Endothelial cell of umbilical vein (primary cell): ENCODE results near the gene OR9Q1. TPM values are rescaled to one million over a fixed set of nuclear protein-coding genes. Genes with fewer than 3 reads are reported as not detected.

ENCODE experiments used
- BruUV-seq: library from RNA; stranded (reverse); fragments of 400-500 nt; replicated peaks from 2 replicates; lab custom pipeline; 2021; lab: Mats Ljungman, UMichigan
- CTCF ChIA-PET: fragments of 300-600, 350-600 bp; sonication (Branson Sonifier 250); formaldehyde crosslinking; loops from one replicate; lab custom pipeline; 2021; ENCODE audit warnings: antibody characterized with exemption, inconsistent platforms; lab: Charles Lee
- POLR2A ChIA-PET: fragments of 300-600, 350-600 bp; sonication (Branson Sonifier 250); formaldehyde crosslinking; loops from one replicate; lab custom pipeline; 2021; ENCODE audit warnings: antibody characterized with exemption, inconsistent platforms; lab: Charles Lee
- DNase-seq: peaks from one replicate; pipeline ENCODE4 v3.0.0-alpha.2; 2011; ENCODE audit warnings: low read depth, low spot score
- FAIRE-seq: peaks from 2 replicates; lab custom pipeline; 2011; peaks lifted over from hg19 to GRCh38; lab: Jason Lieb, UNC
- H2AFZ ChIP-seq: 2 replicates; pipeline ENCODE4 v1.6.0; 2012; ENCODE audit warnings: low read depth, low read length, control low read depth, inconsistent platforms
- H3K27ac ChIP-seq: 2 replicates; pipeline ENCODE4 v1.5.1; 2011; ENCODE audit warnings: low read depth, mild to moderate bottlenecking, control low read depth, low read length, moderate library complexity; ENCODE audit not compliant: insufficient read depth
- H3K27me3 ChIP-seq, 2 experiments: 2 replicates each; pipeline versions ENCODE4 v1.6.0 to v1.6.1; 2011; ENCODE audit warnings: low read length in 2 of 2, mixed read lengths in 1 of 2; ENCODE audit not compliant: control insufficient read depth in 2 of 2, insufficient read depth in 2 of 2
- H3K36me3 ChIP-seq, 2 experiments: 2 replicates in 1 of 2; 3 replicates in 1 of 2; pipeline ENCODE4 v1.5.1; 2011; ENCODE audit warnings: low read length in 2 of 2, mild to moderate bottlenecking in 1 of 2, moderate library complexity in 1 of 2; ENCODE audit not compliant: control insufficient read depth in 2 of 2, insufficient read depth in 2 of 2; ENCODE audit errors: extremely low read depth in 1 of 2
- H3K4me1 ChIP-seq: 3 replicates; pipeline ENCODE4 v1.5.1; 2011; ENCODE audit warnings: mild to moderate bottlenecking, low read length; ENCODE audit not compliant: control insufficient read depth, insufficient read depth; ENCODE audit errors: extremely low read depth
- H3K4me2 ChIP-seq: 2 replicates; pipeline ENCODE4 v1.6.1; 2011; ENCODE audit warnings: low read length, control low read depth, mixed read lengths; ENCODE audit not compliant: insufficient read depth
- H3K4me3 ChIP-seq, 3 experiments: fragments of 200-600 bp in 1 of 3; sonication (generic), shearing (Covaris generic) in 1 of 3; replicated peaks in 1 of 3; 2 replicates each; pipeline ENCODE4 v1.5.1; 2011 to 2016; ENCODE audit warnings: control low read depth in 3 of 3, low read length in 3 of 3, mild to moderate bottlenecking in 2 of 3, inconsistent platforms in 1 of 3, low read depth in 1 of 3, moderate library complexity in 1 of 3; ENCODE audit not compliant: insufficient read depth in 1 of 3
- H3K79me2 ChIP-seq: 2 replicates; pipeline ENCODE4 v1.6.0; 2012; ENCODE audit warnings: low read length, inconsistent platforms; ENCODE audit not compliant: control insufficient read depth, insufficient read depth
- H3K9ac ChIP-seq: replicated peaks from 2 replicates; pipeline ENCODE3; 2011; ENCODE audit warnings: low read length, control low read depth; ENCODE audit not compliant: insufficient read depth; ENCODE audit errors: extremely low read depth
- H3K9me1 ChIP-seq: replicated peaks from 3 replicates; pipeline ENCODE4 v1.6.0; 2011; ENCODE audit warnings: mild to moderate bottlenecking, low read length; ENCODE audit not compliant: control insufficient read depth, insufficient read depth; ENCODE audit errors: extremely low read depth
- H3K9me3 ChIP-seq: replicated peaks from 2 replicates; pipeline ENCODE4 v1.5.1; 2012; ENCODE audit warnings: low read length, inconsistent platforms; ENCODE audit not compliant: control insufficient read depth, insufficient read depth
- H4K20me1 ChIP-seq: replicated peaks from 2 replicates; pipeline ENCODE3; 2011; ENCODE audit warnings: mild to moderate bottlenecking, low read length; ENCODE audit not compliant: control insufficient read depth, insufficient read depth; ENCODE audit errors: extremely low read depth
- EZH2 ChIP-seq: IDR thresholded peaks from 2 replicates; pipeline ENCODE4 v1.6.1; 2012; ENCODE audit warnings: borderline replicate concordance, low read depth, mild to moderate bottlenecking, moderate library complexity, low read length, inconsistent platforms; ENCODE audit not compliant: severe bottlenecking
- FOS ChIP-seq: IDR thresholded peaks from 2 replicates; pipeline ENCODE4 v1.6.1; 2011; ENCODE audit warnings: mild to moderate bottlenecking, low read length, moderate library complexity, borderline replicate concordance; ENCODE audit not compliant: insufficient read depth
- GATA2 ChIP-seq: IDR thresholded peaks from 2 replicates; pipeline ENCODE4 v1.7.0; 2011; ENCODE audit warnings: low read depth, mild to moderate bottlenecking, moderate library complexity, mixed read lengths, low read length; ENCODE audit not compliant: insufficient read length, insufficient read depth
- JUN ChIP-seq: IDR thresholded peaks from 2 replicates; pipeline ENCODE4 v1.6.1; 2011; ENCODE audit warnings: borderline replicate concordance, low read depth; ENCODE audit not compliant: insufficient read length, insufficient read depth
- dilution Hi-C: fragments of 300-500 bp; cut with MboI; formaldehyde crosslinking; loops from one replicate; pipeline ENCODE4 v1.15.0; 2019; ENCODE audit warnings: low sequenced_read_pairs; ENCODE audit not compliant: extremely low pct_ligation_motif_present
- intact Hi-C: fragments of 100-400 bp; cut with micrococcal nuclease; formaldehyde crosslinking; loops from one replicate; pipeline ENCODE4 v1.10.0; 2022
- polyA plus RNA-seq, 4 experiments: library from polyadenylated mRNA; depleted of rRNA in 3 of 4; stranded (reverse) in 3 of 4; unstranded in 1 of 4; fragments of >200 nt; gene quantifications; 2 replicates each; pipeline versions ENCODE4 v1.2.1 to v1.2.3, GENCODE V29; 2011 to 2012; ENCODE audit warnings: missing spikeins in 1 of 4
- total RNA-seq: library from RNA; stranded (reverse); gene quantifications from 2 replicates; pipeline ENCODE4 v1.2.3, GENCODE V29; 2021
- TF ChIP-seq, protein P1 (sequence below): IDR thresholded peaks from 2 replicates; pipeline ENCODE4 v1.6.1; 2011; ENCODE audit not compliant: insufficient read depth, insufficient read length

Gene OR9Q1
- total and polyA plus RNA-seq, 2 donors (not counting 3 experiments of a cell fraction or from before 2014, with no cell fraction given) = not detected

DNA sequence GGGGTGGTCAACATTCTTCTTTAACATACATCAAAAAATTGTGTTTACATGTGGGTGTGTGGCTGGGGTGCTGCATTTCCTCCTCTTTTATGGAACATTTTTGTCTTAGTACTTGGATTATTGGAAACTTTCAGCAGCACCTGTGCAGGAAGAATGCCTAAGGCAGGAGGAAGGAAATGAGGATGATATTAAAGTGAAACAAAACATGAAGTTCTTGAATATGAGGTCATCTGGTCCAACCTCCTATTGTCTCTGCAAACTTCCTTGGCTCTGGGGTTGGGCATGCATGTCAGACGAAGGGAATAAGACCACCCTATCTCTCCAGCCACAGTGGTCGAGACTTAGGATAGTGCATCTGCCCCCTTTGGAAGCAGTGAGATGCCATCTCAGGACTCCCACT, 20.6 kb upstream of the OR9Q1 start:
- H4K20me1 ChIP-seq = no peaks in the 10 kb centered on the region
- peak overlapping the region; percentile 99 for H3K27ac ChIP-seq
- no peak overlapping the region for H3K4me3 ChIP-seq
- peak; percentile 57 for TF ChIP-seq GATA2
- no peak for TF ChIP-seq EZH2
- peak; percentile 84 for TF ChIP-seq JUN
- peak; percentile 46 for TF ChIP-seq FOS
- no peaks in the 10 kb centered on the region for H3K9me1 ChIP-seq
- H3K4me2 ChIP-seq = peak overlapping the region; percentile 23
- no TSS peak for BruUV-seq
- ChIA-PET CTCF (interaction anchor here (1.3 to 2.8 kb wide), 3 partner anchors 56 to 510 kb away, joined by 3 to 6 read pairs (median 6); no protein-coding TSS in a partner anchor), POLR2A (no interaction called here)
- peaks cover 52% of the 10 kb centered on the region for H3K4me1 ChIP-seq
- H3K27me3 ChIP-seq = no peaks in the 10 kb centered on the region
- no peaks in the 10 kb centered on the region for H3K9me3 ChIP-seq
- no peak overlapping the region for H2AFZ ChIP-seq
- DNase-seq (peak; percentile 65), FAIRE-seq (peak; percentile 88)
- no peaks in the 10 kb centered on the region for H3K79me2 ChIP-seq
- no peaks in the 10 kb centered on the region for H3K36me3 ChIP-seq
- dilution Hi-C loops = no loop called here
- intact Hi-C loops = loop anchor here (1.0 to 10.0 kb wide), 6 partner anchors 21 to 578 kb away; partner anchors contain the start of genes CTNND1, MED19, SLC43A3 and TMX2
- H3K9ac ChIP-seq = peak overlapping the region; percentile 83

DNA sequence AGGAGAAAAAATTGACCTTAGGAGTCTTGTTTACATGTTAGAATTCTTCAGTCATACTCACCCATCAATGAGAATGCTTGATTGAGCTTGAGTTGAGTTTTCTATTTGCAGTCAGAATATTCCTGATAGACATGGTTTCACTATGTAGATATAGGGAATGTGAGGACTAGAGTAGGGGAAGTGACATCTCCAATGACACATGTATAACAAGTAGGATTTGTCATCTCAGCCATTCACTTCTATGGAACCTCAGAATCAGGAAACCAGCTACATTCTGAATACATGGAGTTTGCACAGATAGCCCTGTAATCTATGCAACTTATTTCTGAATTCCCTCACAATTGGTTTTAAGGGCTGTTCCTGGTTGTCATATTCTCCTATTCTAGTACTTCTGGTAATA, 20.1 kb upstream of the OR9Q1 start:
- TSS peak; percentile 43 for BruUV-seq
- peak; percentile 54 for DNase-seq
- H3K4me3 ChIP-seq = no peak overlapping the region
- H3K9me1 ChIP-seq = no peaks in the 10 kb centered on the region
- no peaks in the 10 kb centered on the region for H3K36me3 ChIP-seq
- H3K27ac ChIP-seq = peak overlapping the region; percentile 99
- no peak for FAIRE-seq
- H3K4me2 ChIP-seq = peak overlapping the region; percentile 23
- ChIA-PET POLR2A (interaction anchor here (0.7 kb wide), 1 partner anchor 559 kb away, joined by 5 read pairs; no protein-coding TSS in a partner anchor), CTCF (interaction anchor here (1.2 to 2.8 kb wide), 4 partner anchors 44 to 510 kb away, joined by 3 to 6 read pairs (median 4); no protein-coding TSS in a partner anchor)
- H3K9ac ChIP-seq = peak overlapping the region; percentile 83
- no peaks in the 10 kb centered on the region for H3K9me3 ChIP-seq
- dilution Hi-C loops (no loop called here), intact Hi-C loops (loop anchor here (1.0 to 10.0 kb wide), 6 partner anchors 21 to 579 kb away; partner anchors contain the start of genes CTNND1, MED19, SLC43A3 and TMX2)
- no peaks in the 10 kb centered on the region for H3K27me3 ChIP-seq
- peaks cover 52% of the 10 kb centered on the region for H3K4me1 ChIP-seq
- H2AFZ ChIP-seq = no peak overlapping the region
- H3K79me2 ChIP-seq = no peaks in the 10 kb centered on the region
- H4K20me1 ChIP-seq = no peaks in the 10 kb centered on the region
- TF ChIP-seq, protein P1, sequence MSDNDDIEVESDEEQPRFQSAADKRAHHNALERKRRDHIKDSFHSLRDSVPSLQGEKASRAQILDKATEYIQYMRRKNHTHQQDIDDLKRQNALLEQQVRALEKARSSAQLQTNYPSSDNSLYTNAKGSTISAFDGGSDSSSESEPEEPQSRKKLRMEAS = no peak
